Endothelial cell of umbilical vein (primary cell): ENCODE data around the gene TRIM25. TPM values are rescaled to one million over a fixed set of nuclear protein-coding genes. Genes with fewer than 3 reads are reported as not detected.

Source experiments
- BruUV-seq: library from RNA; stranded (reverse); fragments of 400-500 nt; replicated peaks from 2 replicates; lab custom pipeline; 2021; lab: Mats Ljungman, UMichigan
- CTCF ChIA-PET: fragments of 300-600, 350-600 bp; sonication (Branson Sonifier 250); formaldehyde crosslinking; loops from one replicate; lab custom pipeline; 2021; ENCODE audit warnings: antibody characterized with exemption, inconsistent platforms; lab: Charles Lee
- POLR2A ChIA-PET: fragments of 300-600, 350-600 bp; sonication (Branson Sonifier 250); formaldehyde crosslinking; loops from one replicate; lab custom pipeline; 2021; ENCODE audit warnings: antibody characterized with exemption, inconsistent platforms; lab: Charles Lee
- DNase-seq: peaks from one replicate; pipeline ENCODE4 v3.0.0-alpha.2; 2011; ENCODE audit warnings: low read depth, low spot score
- FAIRE-seq: peaks from 2 replicates; lab custom pipeline; 2011; peaks lifted over from hg19 to GRCh38; lab: Jason Lieb, UNC
- H2AFZ ChIP-seq: 2 replicates; pipeline ENCODE4 v1.6.0; 2012; ENCODE audit warnings: low read depth, low read length, control low read depth, inconsistent platforms
- H3K27ac ChIP-seq: 2 replicates; pipeline ENCODE4 v1.5.1; 2011; ENCODE audit warnings: low read depth, mild to moderate bottlenecking, control low read depth, low read length, moderate library complexity; ENCODE audit not compliant: insufficient read depth
- H3K27me3 ChIP-seq, 2 experiments: 2 replicates each; pipeline versions ENCODE4 v1.6.0 to v1.6.1; 2011; ENCODE audit warnings: low read length in 2 of 2, mixed read lengths in 1 of 2; ENCODE audit not compliant: control insufficient read depth in 2 of 2, insufficient read depth in 2 of 2
- H3K36me3 ChIP-seq, 2 experiments: 2 replicates in 1 of 2; 3 replicates in 1 of 2; pipeline ENCODE4 v1.5.1; 2011; ENCODE audit warnings: low read length in 2 of 2, mild to moderate bottlenecking in 1 of 2, moderate library complexity in 1 of 2; ENCODE audit not compliant: control insufficient read depth in 2 of 2, insufficient read depth in 2 of 2; ENCODE audit errors: extremely low read depth in 1 of 2
- H3K4me1 ChIP-seq: 3 replicates; pipeline ENCODE4 v1.5.1; 2011; ENCODE audit warnings: mild to moderate bottlenecking, low read length; ENCODE audit not compliant: control insufficient read depth, insufficient read depth; ENCODE audit errors: extremely low read depth
- H3K4me2 ChIP-seq: 2 replicates; pipeline ENCODE4 v1.6.1; 2011; ENCODE audit warnings: low read length, control low read depth, mixed read lengths; ENCODE audit not compliant: insufficient read depth
- H3K4me3 ChIP-seq, 3 experiments: fragments of 200-600 bp in 1 of 3; sonication (generic), shearing (Covaris generic) in 1 of 3; replicated peaks in 1 of 3; 2 replicates each; pipeline ENCODE4 v1.5.1; 2011 to 2016; ENCODE audit warnings: control low read depth in 3 of 3, low read length in 3 of 3, mild to moderate bottlenecking in 2 of 3, inconsistent platforms in 1 of 3, low read depth in 1 of 3, moderate library complexity in 1 of 3; ENCODE audit not compliant: insufficient read depth in 1 of 3
- H3K79me2 ChIP-seq: 2 replicates; pipeline ENCODE4 v1.6.0; 2012; ENCODE audit warnings: low read length, inconsistent platforms; ENCODE audit not compliant: control insufficient read depth, insufficient read depth
- H3K9ac ChIP-seq: replicated peaks from 2 replicates; pipeline ENCODE3; 2011; ENCODE audit warnings: low read length, control low read depth; ENCODE audit not compliant: insufficient read depth; ENCODE audit errors: extremely low read depth
- H3K9me1 ChIP-seq: replicated peaks from 3 replicates; pipeline ENCODE4 v1.6.0; 2011; ENCODE audit warnings: mild to moderate bottlenecking, low read length; ENCODE audit not compliant: control insufficient read depth, insufficient read depth; ENCODE audit errors: extremely low read depth
- H3K9me3 ChIP-seq: replicated peaks from 2 replicates; pipeline ENCODE4 v1.5.1; 2012; ENCODE audit warnings: low read length, inconsistent platforms; ENCODE audit not compliant: control insufficient read depth, insufficient read depth
- H4K20me1 ChIP-seq: replicated peaks from 2 replicates; pipeline ENCODE3; 2011; ENCODE audit warnings: mild to moderate bottlenecking, low read length; ENCODE audit not compliant: control insufficient read depth, insufficient read depth; ENCODE audit errors: extremely low read depth
- FOS ChIP-seq: IDR thresholded peaks from 2 replicates; pipeline ENCODE4 v1.6.1; 2011; ENCODE audit warnings: mild to moderate bottlenecking, low read length, moderate library complexity, borderline replicate concordance; ENCODE audit not compliant: insufficient read depth
- JUN ChIP-seq: IDR thresholded peaks from 2 replicates; pipeline ENCODE4 v1.6.1; 2011; ENCODE audit warnings: borderline replicate concordance, low read depth; ENCODE audit not compliant: insufficient read length, insufficient read depth
- dilution Hi-C: fragments of 300-500 bp; cut with MboI; formaldehyde crosslinking; loops from one replicate; pipeline ENCODE4 v1.15.0; 2019; ENCODE audit warnings: low sequenced_read_pairs; ENCODE audit not compliant: extremely low pct_ligation_motif_present
- intact Hi-C: fragments of 100-400 bp; cut with micrococcal nuclease; formaldehyde crosslinking; loops from one replicate; pipeline ENCODE4 v1.10.0; 2022
- microRNA counts: library from miRNA; unstranded; fragments of <30 nt; microRNA quantifications from one replicate; lab custom pipeline; 2016
- polyA plus RNA-seq, 4 experiments: library from polyadenylated mRNA; depleted of rRNA in 3 of 4; stranded (reverse) in 3 of 4; unstranded in 1 of 4; fragments of >200 nt; gene quantifications; 2 replicates each; pipeline versions ENCODE4 v1.2.1 to v1.2.3, GENCODE V29; 2011 to 2012; ENCODE audit warnings: missing spikeins in 1 of 4
- small RNA-seq: library from RNA; depleted of rRNA; stranded (forward); fragments of <200 nt; gene quantifications from one replicate; pipeline ENCODE3, GENCODE V24; 2012; ENCODE audit warnings: low replicate concordance, low read depth; ENCODE audit not compliant: insufficient read depth, insufficient read length
- total RNA-seq: library from RNA; stranded (reverse); gene quantifications from 2 replicates; pipeline ENCODE4 v1.2.3, GENCODE V29; 2021

Gene TRIM25
- total and polyA plus RNA-seq, 2 donors (not counting 3 experiments of a cell fraction or from before 2014, with no cell fraction given) = 42.8 to 98.4 TPM

GRCh38 chr17:56838687-56839086, 75.2 kb downstream of the TRIM25 start:
- Histone ChIP-seq H3K27me3 (no peaks in the 10 kb centered on the region), H3K4me2 (peak overlapping the region; percentile 35), H2AFZ (no peak overlapping the region), H4K20me1 (no peaks in the 10 kb centered on the region), H3K27ac (peak overlapping the region; percentile 62), H3K9me3 (no peaks in the 10 kb centered on the region), H3K9ac (no peak overlapping the region), H3K79me2 (peaks cover 11% of the 10 kb centered on the region), H3K4me1 (peaks cover 42% of the 10 kb centered on the region), H3K4me3 (no peak overlapping the region), H3K36me3 (no peaks in the 10 kb centered on the region), H3K9me1 (no peaks in the 10 kb centered on the region)
- FAIRE-seq (no peak), DNase-seq (peak; percentile 51)
- ChIA-PET POLR2A (no interaction called here), CTCF (interaction anchor here (1.5 to 7.8 kb wide), 2 partner anchors 19 to 71 kb away, joined by 4 to 71 read pairs; no protein-coding TSS in a partner anchor)
- intact Hi-C loops = loop anchor here (5.0 kb wide), 1 partner anchor 1086 kb away; the partner anchor contains the start of gene PCTP
- BruUV-seq = no TSS peak
- TF ChIP-seq JUN (peak; percentile 55), FOS (no peak)
- dilution Hi-C loops = no loop called here

MicroRNAs within 50 kb of the gene (microRNA counts, 767-probe panel; counts per million panel counts)
- microRNA hsa-miR-3614-5p (lab: Ali Mortazavi, UCI) = 723 counts per million, percentile 96 among the panel's probes with 10 or more counts

Small RNA genes within 50 kb of the gene (small RNA-seq; reads per million reads assigned to genes)
- gene AC015912.2 (not detected), gene RNU6-1158P (not detected)

Other genes starting within 250 kb of the TRIM25 start
- gene C17orf67, start 80.1 kb downstream of the TRIM25 start, total RNA-seq = 5.6 and 5.8 TPM in 2 replicates
- gene C17orf67, start 80.1 kb downstream of the TRIM25 start, polyA plus RNA-seq = 1.9 and 2.4 TPM in 2 replicates
- gene DGKE, start 79.9 kb downstream of the TRIM25 start, total RNA-seq = 20.3 and 22.9 TPM in 2 replicates
- gene DGKE, start 79.9 kb downstream of the TRIM25 start, polyA plus RNA-seq = 4.9 and 6.4 TPM in 2 replicates
- gene COIL, start 47.0 kb upstream of the TRIM25 start, total RNA-seq = 17.6 and 20.6 TPM in 2 replicates
- 2.7 and 4.2 TPM in 2 replicates for gene COIL, start 47.0 kb upstream of the TRIM25 start, polyA plus RNA-seq
- 38.6 and 49.4 TPM in 2 replicates for gene SCPEP1, start 64.1 kb upstream of the TRIM25 start, total RNA-seq
- 35.3 and 43.6 TPM in 2 replicates for gene SCPEP1, start 64.1 kb upstream of the TRIM25 start, polyA plus RNA-seq
- 20.9 and 23.9 TPM in 2 replicates for gene AKAP1, start 171.2 kb upstream of the TRIM25 start, total RNA-seq
- 23.9 and 27.7 TPM in 2 replicates for gene AKAP1, start 171.2 kb upstream of the TRIM25 start, polyA plus RNA-seq